ENCODE results near the gene TNFRSF4.
A peak's percentile ranks its signal among the peaks of the same experiment; 100 is the strongest.

Gene TNFRSF4

DNA sequence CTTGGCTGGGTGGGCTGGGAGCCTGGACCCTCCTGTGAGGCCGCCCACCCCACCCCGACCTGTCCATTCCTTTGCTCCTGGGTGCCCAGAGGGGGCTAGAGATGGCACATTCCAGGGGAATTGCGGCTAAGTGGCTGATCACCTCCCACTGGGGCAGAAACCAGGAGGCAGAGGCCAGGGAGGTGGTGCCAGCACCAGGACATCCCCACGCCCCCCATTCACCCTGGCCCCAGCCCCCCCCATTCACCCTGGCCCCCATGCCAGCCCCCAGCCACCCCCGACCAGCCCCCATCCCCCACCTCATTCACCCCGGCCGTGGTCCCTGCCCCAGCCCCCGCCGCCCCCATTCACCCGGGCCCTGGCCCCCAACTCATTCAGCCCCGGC, 26.4 kb upstream of the TNFRSF4 start:
- TF ChIP-seq ZFX (IDR thresholded peaks at IDR 0.05) = no peak
- TF ChIP-seq CTCF (conservative IDR thresholded peaks at IDR 0.05) = no peak
- peak overlapping the region; percentile 100 for H3K27ac ChIP-seq

- peak overlapping the region; percentile 100 for H3K27ac ChIP-seq
- TF ChIP-seq ZFX (IDR thresholded peaks at IDR 0.05) (no peak), CTCF (conservative IDR thresholded peaks at IDR 0.05) (no peak)
These were observed 25.8 kb upstream of the TNFRSF4 start for GRCh38 chr1:1239614-1240347.

DNA sequence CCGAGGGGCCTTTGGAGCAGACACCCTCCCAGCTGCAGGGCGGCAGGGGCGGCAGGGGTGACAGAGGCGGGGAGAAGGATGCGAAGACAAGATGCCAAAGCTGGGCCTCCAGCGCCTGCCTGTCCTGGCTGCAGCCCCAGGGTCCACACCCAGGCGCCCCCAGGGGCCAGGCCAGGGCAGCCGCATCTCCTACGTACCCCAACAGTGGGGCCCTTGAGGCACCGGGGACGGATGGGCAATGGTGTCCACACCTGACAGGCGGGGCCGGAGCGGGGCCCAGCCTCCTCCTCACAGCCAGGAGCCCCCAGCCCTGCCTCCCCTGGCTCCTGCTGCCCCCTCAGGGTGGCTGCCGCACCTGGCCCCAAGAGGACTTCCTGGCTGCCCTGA, 25.3 kb upstream of the TNFRSF4 start:
- peak overlapping the region; percentile 100; the same call in 1 of the 2 replicates for H3K27ac ChIP-seq
- TF ChIP-seq CTCF (conservative IDR thresholded peaks at IDR 0.05) = no peak
- no peak for TF ChIP-seq ZFX (IDR thresholded peaks at IDR 0.05)

DNA sequence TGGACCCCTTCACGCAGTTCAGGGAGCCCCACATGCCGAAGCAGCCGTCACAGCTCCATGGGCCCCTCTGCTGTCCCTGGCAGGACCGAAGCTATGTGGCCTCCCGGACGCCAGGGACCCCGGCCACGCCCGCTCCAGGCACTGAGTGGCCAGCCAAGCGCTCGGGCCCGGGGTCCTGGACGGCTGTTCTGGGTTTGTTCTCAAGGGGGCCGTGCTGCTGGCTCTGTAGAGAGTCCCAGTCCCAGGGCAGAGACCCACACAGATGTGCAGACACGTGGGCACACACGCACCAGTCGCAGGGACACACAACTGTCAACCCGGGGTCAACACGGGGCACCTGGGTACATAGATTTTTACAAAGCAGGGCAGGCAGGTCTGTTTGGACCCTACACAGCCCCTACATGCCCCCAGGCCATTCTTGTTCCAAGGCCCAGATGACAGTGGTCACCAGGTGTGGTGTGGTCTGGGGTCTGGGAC, 24.8 kb upstream of the TNFRSF4 start:
- TF ChIP-seq CTCF (conservative IDR thresholded peaks at IDR 0.05) = no peak
- TF ChIP-seq ZFX (IDR thresholded peaks at IDR 0.05) = no peak
- peak overlapping the region; percentile 100; the same call in 1 of the 2 replicates for H3K27ac ChIP-seq

- H3K27ac ChIP-seq = peak overlapping the region; percentile 100
- TF ChIP-seq CTCF (conservative IDR thresholded peaks at IDR 0.05) (no peak), ZFX (IDR thresholded peaks at IDR 0.05) (no peak)
These were observed 24.1 kb upstream of the TNFRSF4 start for GRCh38 chr1:1237874-1238701.

DNA sequence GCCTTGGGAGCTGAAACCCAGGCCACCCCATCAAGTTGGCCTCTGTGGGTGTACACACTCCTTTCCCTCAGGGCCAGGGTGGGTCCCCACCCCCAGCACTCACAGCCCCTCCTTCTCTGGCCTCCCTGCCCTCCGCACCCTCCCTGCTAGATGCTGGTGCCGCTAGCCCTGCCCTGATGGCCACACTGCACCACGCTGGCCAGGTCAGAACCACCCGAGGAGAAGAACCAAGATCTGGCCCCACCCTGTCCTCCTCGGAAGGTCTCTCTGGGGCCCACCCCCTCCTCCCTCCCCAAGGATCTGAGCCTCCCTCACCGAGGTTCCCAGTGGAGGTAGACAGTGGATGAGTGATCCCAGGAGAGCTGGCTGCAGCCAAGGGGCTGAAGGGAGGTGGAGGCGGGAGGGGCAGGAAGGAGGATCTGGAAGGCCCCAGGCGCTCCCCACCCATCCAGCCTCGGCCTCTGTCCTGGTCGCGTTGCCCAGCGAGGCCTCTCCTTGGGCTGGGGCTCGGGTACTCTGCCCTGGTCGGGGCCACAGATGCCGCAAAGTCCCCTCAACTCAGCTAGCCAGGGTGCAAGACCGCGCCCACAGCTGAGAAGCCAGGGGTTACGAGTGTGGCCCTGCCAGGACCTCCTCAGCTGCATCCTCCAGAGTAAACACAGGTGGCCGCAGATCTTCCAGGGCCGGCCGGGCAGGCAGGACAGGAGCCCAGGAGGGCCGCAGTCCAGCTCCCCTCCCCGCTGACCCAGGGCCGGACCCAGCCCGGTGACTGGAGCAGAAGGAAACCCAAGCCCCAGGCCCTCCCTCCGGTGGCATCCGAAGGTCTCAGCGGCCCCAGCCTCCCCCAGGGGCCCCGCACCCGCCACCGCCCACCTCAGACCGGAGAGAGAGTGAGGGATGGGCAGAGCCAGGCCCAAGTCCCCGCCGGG, 23.3 kb upstream of the TNFRSF4 start:
- no peak for TF ChIP-seq CTCF (conservative IDR thresholded peaks at IDR 0.05)
- TF ChIP-seq ZFX (IDR thresholded peaks at IDR 0.05) = 0 out of 2 replicates have a peak, but pooled peaks have one; percentile 23

More for the DNA sequence above, 23.3 kb upstream of the TNFRSF4 start:
- H3K27ac ChIP-seq = peak overlapping the region; percentile 100
